Measurements from ENCODE around the gene KLC3. TPM values are rescaled to one million over a fixed set of nuclear protein-coding genes. Genes with fewer than 3 reads are reported as not detected.
"Not testable (repeated sequence)": the region's sequence is repeated elsewhere in the genome, so short reads cannot be mapped to it uniquely, and the experiment has no call there.

Gene KLC3
- total RNA-seq, 2 donors from 2014 or later: 3.4 to 7.0 TPM

DNA sequence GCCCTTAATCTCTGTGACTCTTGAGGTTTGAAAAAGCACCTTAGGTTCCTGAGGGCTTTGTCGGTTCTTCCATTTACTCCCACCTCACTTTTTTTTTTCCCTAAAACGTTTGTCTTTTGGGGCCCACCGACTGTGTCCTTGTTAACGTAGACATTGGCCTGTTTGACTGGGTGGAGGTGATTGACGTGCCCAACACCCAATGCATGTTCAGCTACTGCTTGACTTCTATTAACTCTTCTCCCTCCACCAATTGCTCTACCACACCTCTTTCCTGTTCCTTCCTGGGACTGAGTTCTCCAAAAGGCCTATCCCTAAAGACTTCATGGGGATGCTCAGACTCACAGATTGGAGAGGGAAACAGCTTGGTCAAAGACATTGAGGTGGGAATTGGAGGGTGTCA, 35.1 kb upstream of the KLC3 start:
- Histone ChIP-seq H3K27ac (no peak overlapping the region), H3K36me3 (no peaks in the 10 kb centered on the region), H3K4me1 (replicated peaks) (no peaks in the 10 kb centered on the region), H3K4me3 (no peak overlapping the region), H3K27me3 (replicated peaks; ENCODE audit: insufficient read depth) (no peaks in the 10 kb centered on the region), H3K9me3 (no peaks in the 10 kb centered on the region)
- WGBS: 35% methylated on average over 5 of the region's 5 CpGs
- DNase-seq (ENCODE audit: low spot score): no peak
- intact Hi-C loops (cut with DNase I): no loop called here
- TF ChIP-seq, protein P1, sequence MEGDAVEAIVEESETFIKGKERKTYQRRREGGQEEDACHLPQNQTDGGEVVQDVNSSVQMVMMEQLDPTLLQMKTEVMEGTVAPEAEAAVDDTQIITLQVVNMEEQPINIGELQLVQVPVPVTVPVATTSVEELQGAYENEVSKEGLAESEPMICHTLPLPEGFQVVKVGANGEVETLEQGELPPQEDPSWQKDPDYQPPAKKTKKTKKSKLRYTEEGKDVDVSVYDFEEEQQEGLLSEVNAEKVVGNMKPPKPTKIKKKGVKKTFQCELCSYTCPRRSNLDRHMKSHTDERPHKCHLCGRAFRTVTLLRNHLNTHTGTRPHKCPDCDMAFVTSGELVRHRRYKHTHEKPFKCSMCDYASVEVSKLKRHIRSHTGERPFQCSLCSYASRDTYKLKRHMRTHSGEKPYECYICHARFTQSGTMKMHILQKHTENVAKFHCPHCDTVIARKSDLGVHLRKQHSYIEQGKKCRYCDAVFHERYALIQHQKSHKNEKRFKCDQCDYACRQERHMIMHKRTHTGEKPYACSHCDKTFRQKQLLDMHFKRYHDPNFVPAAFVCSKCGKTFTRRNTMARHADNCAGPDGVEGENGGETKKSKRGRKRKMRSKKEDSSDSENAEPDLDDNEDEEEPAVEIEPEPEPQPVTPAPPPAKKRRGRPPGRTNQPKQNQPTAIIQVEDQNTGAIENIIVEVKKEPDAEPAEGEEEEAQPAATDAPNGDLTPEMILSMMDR (IDR thresholded peaks at IDR 0.05): no peak
- no peak for TF ChIP-seq POLR2AphosphoS5 (IDR thresholded peaks at IDR 0.05)
- no peak for TF ChIP-seq POLR2A (IDR thresholded peaks at IDR 0.05)

DNA sequence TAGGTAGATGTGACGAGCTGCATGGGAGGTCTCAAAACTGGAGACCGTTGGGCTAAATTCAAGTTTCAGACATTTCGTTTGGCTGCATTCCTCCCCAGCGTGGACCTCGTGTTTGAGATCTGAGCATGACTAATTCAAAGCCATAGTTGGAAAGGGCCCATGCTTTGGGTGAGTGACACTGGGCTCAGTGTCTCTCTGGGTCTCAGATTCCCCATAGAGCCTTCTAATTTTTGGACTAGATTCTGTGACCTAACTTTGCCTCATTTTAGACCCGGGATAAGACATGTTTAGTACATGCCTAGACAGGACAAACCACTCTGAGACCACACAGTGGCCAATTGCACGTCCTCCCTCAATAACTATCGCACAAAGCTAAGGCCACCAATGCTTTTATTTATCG, 34.5 kb upstream of the KLC3 start:
- H3K27me3 ChIP-seq (replicated peaks; ENCODE audit: insufficient read depth): no peaks in the 10 kb centered on the region
- H3K4me3 ChIP-seq: no peak overlapping the region
- 19% methylated on average over 9 of the region's 9 CpGs for WGBS
- H3K36me3 ChIP-seq: no peaks in the 10 kb centered on the region
- no peaks in the 10 kb centered on the region for H3K9me3 ChIP-seq
- no peak for DNase-seq (ENCODE audit: low spot score)
- no peaks in the 10 kb centered on the region for H3K4me1 ChIP-seq (replicated peaks)
- TF ChIP-seq, protein P1 (IDR thresholded peaks at IDR 0.05): no peak
- TF ChIP-seq POLR2A (IDR thresholded peaks at IDR 0.05) (no peak), POLR2AphosphoS5 (IDR thresholded peaks at IDR 0.05) (no peak)
- intact Hi-C loops (cut with DNase I): no loop called here
- H3K27ac ChIP-seq: no peak overlapping the region

DNA sequence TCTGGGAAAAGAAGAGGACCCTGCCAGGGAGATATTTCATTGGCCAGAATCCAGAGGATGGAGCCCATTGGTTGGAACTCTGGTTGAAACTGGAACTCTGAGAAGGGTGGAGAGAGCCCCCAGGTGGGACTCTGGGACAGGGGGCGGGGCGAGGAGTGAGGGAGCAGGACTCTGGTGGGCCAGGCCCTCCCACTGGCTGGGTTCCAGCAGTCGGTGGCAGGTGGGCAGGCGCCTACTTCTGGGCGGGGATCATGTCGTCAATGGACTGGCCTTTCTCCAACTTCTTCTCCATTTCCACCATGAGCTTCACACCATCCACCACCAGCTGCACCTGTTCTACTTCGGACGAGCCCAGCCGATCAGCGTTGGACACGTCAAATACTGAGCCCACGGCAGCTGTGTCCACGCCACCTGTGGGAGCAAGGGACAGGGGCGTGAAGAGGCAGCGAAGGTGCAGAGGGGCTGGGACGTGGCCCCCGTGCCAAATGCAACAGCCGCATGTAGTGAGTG, 34.0 kb upstream of the KLC3 start:
- Histone ChIP-seq H3K4me3 (no peak overlapping the region), H3K9me3 (no peaks in the 10 kb centered on the region), H3K27ac (no peak overlapping the region), H3K36me3 (no peaks in the 10 kb centered on the region), H3K27me3 (replicated peaks; ENCODE audit: insufficient read depth) (no peaks in the 10 kb centered on the region), H3K4me1 (replicated peaks) (no peaks in the 10 kb centered on the region)
- TF ChIP-seq, protein P1 (IDR thresholded peaks at IDR 0.05): no peak
- no peak for TF ChIP-seq POLR2AphosphoS5 (IDR thresholded peaks at IDR 0.05)
- no peak for TF ChIP-seq POLR2A (IDR thresholded peaks at IDR 0.05)
- intact Hi-C loops (cut with DNase I): no loop called here
- 44% methylated on average over 18 of the region's 18 CpGs for WGBS
- no peak for DNase-seq (ENCODE audit: low spot score)

DNA sequence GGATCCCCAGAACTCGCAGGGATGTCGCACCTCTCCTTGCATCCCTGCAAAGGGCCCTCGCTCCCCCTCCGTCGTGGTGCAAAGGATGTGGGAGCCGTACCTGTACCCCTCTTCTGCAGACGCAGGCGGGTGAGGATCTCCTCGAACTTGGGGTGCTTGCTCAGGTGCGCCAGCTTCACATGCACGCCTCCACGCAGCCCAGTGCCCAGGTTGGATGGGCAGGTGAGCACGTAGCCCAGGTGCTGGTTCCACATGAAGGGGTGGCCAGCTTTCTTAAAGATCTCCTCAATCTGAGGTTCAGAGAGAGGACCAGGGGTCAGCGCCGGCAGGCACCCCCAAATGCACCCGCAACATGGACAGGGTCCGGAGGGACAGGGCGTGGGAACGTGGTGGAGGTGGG, 33.2 kb upstream of the KLC3 start:
- no peak for DNase-seq (ENCODE audit: low spot score)
- no peak for TF ChIP-seq POLR2A (IDR thresholded peaks at IDR 0.05)
- no peak for TF ChIP-seq POLR2AphosphoS5 (IDR thresholded peaks at IDR 0.05)
- TF ChIP-seq, protein P1 (IDR thresholded peaks at IDR 0.05): no peak
- no peaks in the 10 kb centered on the region for H3K27me3 ChIP-seq (replicated peaks; ENCODE audit: insufficient read depth)
- H3K36me3 ChIP-seq: no peaks in the 10 kb centered on the region
- no peaks in the 10 kb centered on the region for H3K4me1 ChIP-seq (replicated peaks)
- no peaks in the 10 kb centered on the region for H3K9me3 ChIP-seq
- H3K4me3 ChIP-seq: no peak overlapping the region
- no peak overlapping the region for H3K27ac ChIP-seq
- WGBS: 86% methylated on average over 19 of the region's 19 CpGs
- intact Hi-C loops (cut with DNase I): no loop called here

DNA sequence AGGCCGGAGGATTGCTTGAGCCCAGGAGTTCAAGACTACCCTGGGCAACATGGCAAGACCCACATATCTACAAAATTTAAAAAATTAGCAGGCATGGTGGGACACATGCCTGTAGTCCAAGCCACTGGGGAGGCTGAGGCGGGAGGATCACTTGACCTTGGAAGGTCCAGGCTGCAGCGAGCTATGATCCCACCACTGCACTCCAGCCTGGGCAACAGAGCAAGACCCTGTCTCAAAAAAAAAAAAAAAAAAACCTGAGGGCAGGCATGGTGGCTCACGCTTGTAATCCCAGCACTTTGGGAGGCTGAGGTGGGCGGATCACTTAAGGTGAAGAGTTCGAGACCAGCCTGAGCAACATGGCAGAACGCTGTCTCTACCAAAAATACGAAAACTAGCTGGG, 31.2 kb upstream of the KLC3 start:
- DNase-seq (ENCODE audit: low spot score); intact Hi-C loops (cut with DNase I); H3K27me3 ChIP-seq (replicated peaks; ENCODE audit: insufficient read depth); H3K36me3 ChIP-seq; H3K9me3 ChIP-seq; H3K4me1 ChIP-seq (replicated peaks); H3K4me3 ChIP-seq; H3K27ac ChIP-seq: not testable (repeated sequence)
- 94% methylated on average over 8 of the region's 8 CpGs for WGBS
